ENCODE data around the gene CREB1. TPM values are rescaled to one million over a fixed set of nuclear protein-coding genes. Genes with fewer than 3 reads are reported as not detected.

Gene CREB1
- polyA plus RNA-seq, 1 of the 3 experiments (the other 2 are of a cell fraction) = 14.5 TPM

DNA sequence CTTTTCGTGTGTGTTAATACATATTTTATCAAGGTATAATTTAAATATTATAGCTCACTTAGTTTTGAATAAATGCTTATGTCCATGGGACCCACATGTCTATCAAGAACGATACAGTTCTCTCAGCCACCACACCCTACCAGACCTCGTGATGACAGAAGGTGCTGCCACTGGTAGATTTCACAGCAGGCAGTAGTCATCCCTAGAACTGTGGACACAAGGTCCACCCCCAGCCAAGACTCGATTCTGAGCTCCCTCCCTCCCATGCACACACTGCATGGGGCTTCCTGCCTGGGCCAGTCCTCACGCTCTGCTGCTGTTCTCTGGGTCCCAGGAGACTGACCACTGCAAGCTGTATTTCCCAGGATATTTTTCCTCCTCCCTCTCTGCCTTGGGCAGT, 26.5 kb upstream of the CREB1 start (continued):
- TF ChIP-seq, protein P1, sequence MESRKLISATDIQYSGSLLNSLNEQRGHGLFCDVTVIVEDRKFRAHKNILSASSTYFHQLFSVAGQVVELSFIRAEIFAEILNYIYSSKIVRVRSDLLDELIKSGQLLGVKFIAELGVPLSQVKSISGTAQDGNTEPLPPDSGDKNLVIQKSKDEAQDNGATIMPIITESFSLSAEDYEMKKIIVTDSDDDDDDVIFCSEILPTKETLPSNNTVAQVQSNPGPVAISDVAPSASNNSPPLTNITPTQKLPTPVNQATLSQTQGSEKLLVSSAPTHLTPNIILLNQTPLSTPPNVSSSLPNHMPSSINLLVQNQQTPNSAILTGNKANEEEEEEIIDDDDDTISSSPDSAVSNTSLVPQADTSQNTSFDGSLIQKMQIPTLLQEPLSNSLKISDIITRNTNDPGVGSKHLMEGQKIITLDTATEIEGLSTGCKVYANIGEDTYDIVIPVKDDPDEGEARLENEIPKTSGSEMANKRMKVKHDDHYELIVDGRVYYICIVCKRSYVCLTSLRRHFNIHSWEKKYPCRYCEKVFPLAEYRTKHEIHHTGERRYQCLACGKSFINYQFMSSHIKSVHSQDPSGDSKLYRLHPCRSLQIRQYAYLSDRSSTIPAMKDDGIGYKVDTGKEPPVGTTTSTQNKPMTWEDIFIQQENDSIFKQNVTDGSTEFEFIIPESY (IDR thresholded peaks at IDR 0.05; ENCODE audit: borderline replicate concordance, low read depth) = no peak

DNA sequence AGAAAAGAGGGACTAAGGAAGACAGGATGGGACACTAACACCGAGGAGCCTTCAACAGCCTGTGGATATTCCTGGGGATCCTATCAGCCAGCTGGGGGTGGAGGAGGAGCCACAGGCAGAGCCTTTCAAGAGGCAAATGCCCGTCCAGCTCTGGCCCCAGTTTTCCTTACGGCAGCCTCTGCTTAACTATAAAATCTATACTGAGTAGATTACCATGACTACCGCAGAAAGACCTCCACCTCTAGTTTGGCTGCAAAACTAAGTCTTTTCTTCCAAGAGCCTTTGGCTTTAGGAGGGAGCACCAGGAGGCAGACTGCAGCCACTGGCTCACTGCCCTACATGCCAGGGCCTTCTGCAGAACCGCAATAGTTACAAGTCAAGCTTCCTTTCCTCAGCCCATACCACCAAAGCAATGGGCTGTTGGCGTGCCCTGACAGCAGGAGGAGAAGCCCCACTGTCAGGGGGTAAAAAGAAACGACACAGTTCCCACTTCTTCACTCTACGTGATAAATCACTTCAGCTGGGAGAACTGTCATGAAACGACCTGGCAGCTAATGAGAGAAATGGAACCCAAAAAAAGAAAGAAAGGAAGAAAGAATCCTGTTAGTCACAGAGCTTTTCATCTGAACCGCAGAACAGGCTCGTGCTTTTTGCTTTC, 25.1 kb upstream of the CREB1 start:
- Histone ChIP-seq H3K4me3 (ENCODE audit: low read depth in 2 of 2, low read length in 1 of 2) (no peak overlapping the region), H3K9me3 (no peaks in the 10 kb centered on the region), H3K9ac (peak overlapping the region; percentile 54; the same call in 1 of the 2 replicates), H3K36me3 (replicated peaks in 1 of 2; ENCODE audit: control insufficient read depth in 1 of 2, insufficient read depth in 2 of 2, low read length in 1 of 2) (no peaks in the 10 kb centered on the region), H3K9me2 (no peaks in the 10 kb centered on the region), H4K20me1 (ENCODE audit: insufficient read depth) (no peaks in the 10 kb centered on the region), H2AFZ (ENCODE audit: low read depth) (peak overlapping the region; percentile 25; the same call in 1 of the 2 replicates), H3K27me3 (ENCODE audit: insufficient read depth) (no peaks in the 10 kb centered on the region), H3F3A (replicated peaks; ENCODE audit: insufficient read depth) (peaks cover 11% of the 10 kb centered on the region), H3K27ac (ENCODE audit: low read depth in 2 of 2, low read length in 1 of 2) (peak overlapping the region; percentile 75 to 76; a peak in 3 of 4 replicates), H3K79me2 (ENCODE audit: insufficient read depth) (no peaks in the 10 kb centered on the region), H3K4me1 (ENCODE audit: control insufficient read depth in 1 of 2, insufficient read depth in 2 of 2, low read depth in 1 of 2, low read length in 1 of 2) (peaks cover 7 to 35% of the 10 kb centered on the region in 2 experiments; a peak in 3 of 4 replicates), H3K4me2 (peak overlapping the region; percentile 30; the same call in 1 of the 2 replicates)
- no peak for DNase-seq
- ChIA-PET POLR2A (no interaction called here), CTCF (interaction anchor here (0.9 to 1.0 kb wide), 2 partner anchors 17 to 568 kb away, joined by 3 to 5 read pairs; no protein-coding TSS in a partner anchor)
- TF ChIP-seq, protein P2, sequence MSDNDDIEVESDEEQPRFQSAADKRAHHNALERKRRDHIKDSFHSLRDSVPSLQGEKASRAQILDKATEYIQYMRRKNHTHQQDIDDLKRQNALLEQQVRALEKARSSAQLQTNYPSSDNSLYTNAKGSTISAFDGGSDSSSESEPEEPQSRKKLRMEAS (IDR thresholded peaks at IDR 0.05; ENCODE audit: low read depth) = 0 out of 2 replicates have a peak, but pooled peaks have one; percentile 18
- TF ChIP-seq NFIC (IDR thresholded peaks at IDR 0.05; ENCODE audit: borderline replicate concordance) (peak; percentile 62; the same call in 1 of the 2 replicates), ELF1 (IDR thresholded peaks at IDR 0.05) (no peak), EP300 (IDR thresholded peaks at IDR 0.05; ENCODE audit: borderline replicate concordance in 1 of 2, low read depth in 1 of 2, low read length in 1 of 2) (no peak), FOSL2 (IDR thresholded peaks at IDR 0.05; ENCODE audit: borderline replicate concordance, low read depth) (no peak), TCF12 (IDR thresholded peaks at IDR 0.05) (peak; percentile 37; the same call in 1 of the 2 replicates), RXRA (IDR thresholded peaks at IDR 0.05; ENCODE audit: borderline replicate concordance, low read depth) (no peak), YY1 (IDR thresholded peaks at IDR 0.05; ENCODE audit: low read depth) (no peak), RCOR1 (IDR thresholded peaks at IDR 0.05; ENCODE audit: low read length) (no peak)
- 63% methylated on average over 10 of the region's 11 CpGs for WGBS (ENCODE audit: low lambda C conversion rate)

DNA sequence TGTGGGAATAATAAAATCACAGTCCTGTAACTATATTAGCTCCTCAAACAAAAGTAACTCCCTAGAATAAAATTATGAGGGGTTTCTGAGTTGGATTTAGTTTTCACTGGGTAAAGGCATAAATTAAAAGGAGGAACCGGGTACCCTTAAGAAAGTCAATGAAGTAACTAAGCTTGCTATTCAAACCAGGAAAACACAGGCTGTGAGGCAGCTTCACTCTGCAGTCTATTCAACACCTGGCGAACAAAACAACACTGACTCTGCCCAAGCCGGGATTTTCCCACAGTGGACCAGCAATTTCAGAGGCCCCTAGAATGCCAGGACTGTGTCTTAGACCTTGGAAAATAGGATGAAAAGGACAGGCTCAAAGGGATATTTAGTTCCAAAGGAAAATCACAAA, 24.6 kb upstream of the CREB1 start:
- H3F3A ChIP-seq (replicated peaks; ENCODE audit: insufficient read depth) = peaks cover 11% of the 10 kb centered on the region
- H3K27ac ChIP-seq (ENCODE audit: low read depth in 2 of 2, low read length in 1 of 2) = peak overlapping the region; percentile 75 to 76; a peak in 3 of 4 replicates
- no peak overlapping the region for H3K4me3 ChIP-seq (ENCODE audit: low read depth in 2 of 2, low read length in 1 of 2)
- H2AFZ ChIP-seq (ENCODE audit: low read depth) = peak overlapping the region; percentile 25; the same call in 1 of the 2 replicates
- no peaks in the 10 kb centered on the region for H3K27me3 ChIP-seq (ENCODE audit: insufficient read depth)
- CTCF ChIA-PET = interaction anchor here (0.5 to 0.9 kb wide), 2 partner anchors 567 to 725 kb away, joined by 3 to 5 read pairs; no protein-coding TSS in a partner anchor
- 79% methylated on average over 3 of the region's 3 CpGs for WGBS (ENCODE audit: low lambda C conversion rate)
- POLR2A ChIA-PET = no interaction called here
- no peaks in the 10 kb centered on the region for H3K9me3 ChIP-seq
- H3K36me3 ChIP-seq (replicated peaks in 1 of 2; ENCODE audit: control insufficient read depth in 1 of 2, insufficient read depth in 2 of 2, low read length in 1 of 2) = no peaks in the 10 kb centered on the region
- peak overlapping the region; percentile 54; the same call in 1 of the 2 replicates for H3K9ac ChIP-seq
- no peaks in the 10 kb centered on the region for H3K9me2 ChIP-seq
- H3K4me2 ChIP-seq = peak overlapping the region; percentile 30
- no peaks in the 10 kb centered on the region for H4K20me1 ChIP-seq (ENCODE audit: insufficient read depth)
- H3K79me2 ChIP-seq (ENCODE audit: insufficient read depth) = no peaks in the 10 kb centered on the region
- H3K4me1 ChIP-seq (ENCODE audit: control insufficient read depth in 1 of 2, insufficient read depth in 2 of 2, low read depth in 1 of 2, low read length in 1 of 2) = peaks cover 7 to 35% of the 10 kb centered on the region in 2 experiments; a peak in 3 of 4 replicates
- DNase-seq = no peak
- TF ChIP-seq TEAD4 (IDR thresholded peaks at IDR 0.05; ENCODE audit: borderline replicate concordance, insufficient read depth) (no peak), MEF2A (IDR thresholded peaks at IDR 0.05; ENCODE audit: borderline replicate concordance, low read depth) (no peak), EP300 (IDR thresholded peaks at IDR 0.05; ENCODE audit: borderline replicate concordance in 1 of 2, low read depth in 1 of 2, low read length in 1 of 2) (no peak), RFX5 (IDR thresholded peaks at IDR 0.05; ENCODE audit: low read length) (no peak), FOSL2 (IDR thresholded peaks at IDR 0.05; ENCODE audit: borderline replicate concordance, low read depth) (no peak), GATA2 (CRISPR knock-in tag; IDR thresholded peaks at IDR 0.05) (no peak), RXRA (IDR thresholded peaks at IDR 0.05; ENCODE audit: borderline replicate concordance, low read depth) (no peak), SIN3A (IDR thresholded peaks at IDR 0.05; ENCODE audit: borderline replicate concordance, low read depth, low read length) (no peak), RAD21 (IDR thresholded peaks at IDR 0.05; ENCODE audit: low read length) (no peak)
- TF ChIP-seq, protein P3, sequence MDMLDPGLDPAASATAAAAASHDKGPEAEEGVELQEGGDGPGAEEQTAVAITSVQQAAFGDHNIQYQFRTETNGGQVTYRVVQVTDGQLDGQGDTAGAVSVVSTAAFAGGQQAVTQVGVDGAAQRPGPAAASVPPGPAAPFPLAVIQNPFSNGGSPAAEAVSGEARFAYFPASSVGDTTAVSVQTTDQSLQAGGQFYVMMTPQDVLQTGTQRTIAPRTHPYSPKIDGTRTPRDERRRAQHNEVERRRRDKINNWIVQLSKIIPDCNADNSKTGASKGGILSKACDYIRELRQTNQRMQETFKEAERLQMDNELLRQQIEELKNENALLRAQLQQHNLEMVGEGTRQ (IDR thresholded peaks at IDR 0.05; ENCODE audit: borderline replicate concordance, low read depth, low read length) = no peak
- TF ChIP-seq, protein P4, sequence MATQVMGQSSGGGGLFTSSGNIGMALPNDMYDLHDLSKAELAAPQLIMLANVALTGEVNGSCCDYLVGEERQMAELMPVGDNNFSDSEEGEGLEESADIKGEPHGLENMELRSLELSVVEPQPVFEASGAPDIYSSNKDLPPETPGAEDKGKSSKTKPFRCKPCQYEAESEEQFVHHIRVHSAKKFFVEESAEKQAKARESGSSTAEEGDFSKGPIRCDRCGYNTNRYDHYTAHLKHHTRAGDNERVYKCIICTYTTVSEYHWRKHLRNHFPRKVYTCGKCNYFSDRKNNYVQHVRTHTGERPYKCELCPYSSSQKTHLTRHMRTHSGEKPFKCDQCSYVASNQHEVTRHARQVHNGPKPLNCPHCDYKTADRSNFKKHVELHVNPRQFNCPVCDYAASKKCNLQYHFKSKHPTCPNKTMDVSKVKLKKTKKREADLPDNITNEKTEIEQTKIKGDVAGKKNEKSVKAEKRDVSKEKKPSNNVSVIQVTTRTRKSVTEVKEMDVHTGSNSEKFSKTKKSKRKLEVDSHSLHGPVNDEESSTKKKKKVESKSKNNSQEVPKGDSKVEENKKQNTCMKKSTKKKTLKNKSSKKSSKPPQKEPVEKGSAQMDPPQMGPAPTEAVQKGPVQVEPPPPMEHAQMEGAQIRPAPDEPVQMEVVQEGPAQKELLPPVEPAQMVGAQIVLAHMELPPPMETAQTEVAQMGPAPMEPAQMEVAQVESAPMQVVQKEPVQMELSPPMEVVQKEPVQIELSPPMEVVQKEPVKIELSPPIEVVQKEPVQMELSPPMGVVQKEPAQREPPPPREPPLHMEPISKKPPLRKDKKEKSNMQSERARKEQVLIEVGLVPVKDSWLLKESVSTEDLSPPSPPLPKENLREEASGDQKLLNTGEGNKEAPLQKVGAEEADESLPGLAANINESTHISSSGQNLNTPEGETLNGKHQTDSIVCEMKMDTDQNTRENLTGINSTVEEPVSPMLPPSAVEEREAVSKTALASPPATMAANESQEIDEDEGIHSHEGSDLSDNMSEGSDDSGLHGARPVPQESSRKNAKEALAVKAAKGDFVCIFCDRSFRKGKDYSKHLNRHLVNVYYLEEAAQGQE (IDR thresholded peaks at IDR 0.05; ENCODE audit: low read depth, low read length) = no peak

All from SK-N-SH (cell line).